IPS-18c (cell line): ENCODE measurements around the gene INSYN2B.
"Not testable (repeated sequence)": the region's sequence is repeated elsewhere in the genome, so short reads cannot be mapped to it uniquely, and the experiment has no call there.

Experiments used
- H3K4me3 ChIP-seq: 2 replicates; pipeline ENCODE4 v1.7.0; 2013; ENCODE audit warnings: low read depth, mild to moderate bottlenecking, low read length, moderate library complexity; ENCODE audit not compliant: insufficient read depth
- H3K9me3 ChIP-seq: one replicate; pipeline ENCODE4 v1.6.1; 2013; ENCODE audit warnings: mild to moderate bottlenecking, low read length, moderate library complexity; ENCODE audit not compliant: control insufficient read depth, insufficient read depth

The INSYN2B gene

DNA sequence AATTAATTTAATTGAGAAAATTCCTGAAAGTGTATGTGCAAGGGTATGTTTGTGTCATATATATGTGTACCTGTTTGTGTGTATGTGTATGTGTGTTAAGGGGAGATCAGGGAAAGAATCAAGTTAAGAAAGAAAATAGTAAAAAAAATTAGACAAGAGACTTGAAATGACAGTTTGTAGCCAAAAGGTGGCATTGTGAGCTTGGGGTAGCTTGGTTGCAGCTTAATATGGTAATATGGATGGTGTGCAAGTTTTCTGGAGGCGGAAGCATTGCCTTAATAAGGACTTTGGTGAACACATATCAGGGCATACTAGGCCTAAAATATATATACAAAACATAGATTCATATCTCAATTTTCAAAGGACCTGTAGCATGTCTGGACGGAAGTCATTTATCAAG lies 129.9 kb downstream of the INSYN2B start:
- no peak overlapping the region for H3K4me3 ChIP-seq
- peaks cover 4% of the 10 kb centered on the region for H3K9me3 ChIP-seq

DNA sequence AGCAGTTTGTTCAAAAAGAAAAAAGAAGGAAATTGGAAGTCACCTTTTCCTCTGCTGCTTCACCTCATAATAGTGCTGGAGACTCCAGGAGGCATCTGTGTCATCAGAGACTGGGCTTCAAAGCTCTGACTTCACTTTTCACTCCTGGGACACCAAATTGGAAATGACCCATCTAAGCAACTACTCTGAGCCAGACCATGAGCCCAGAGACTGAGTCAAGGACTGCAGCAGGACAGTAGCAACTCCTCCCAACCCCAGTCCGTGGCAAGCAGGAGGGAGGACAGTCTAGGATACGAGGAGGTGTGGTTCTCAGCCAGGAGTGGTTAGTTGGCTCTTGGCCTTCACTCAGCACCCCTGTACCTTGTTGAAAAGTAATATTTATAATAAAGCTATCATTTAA lies 131.5 kb downstream of the INSYN2B start:
- H3K4me3 ChIP-seq = no peak overlapping the region
- H3K9me3 ChIP-seq = peaks cover 4% of the 10 kb centered on the region

DNA sequence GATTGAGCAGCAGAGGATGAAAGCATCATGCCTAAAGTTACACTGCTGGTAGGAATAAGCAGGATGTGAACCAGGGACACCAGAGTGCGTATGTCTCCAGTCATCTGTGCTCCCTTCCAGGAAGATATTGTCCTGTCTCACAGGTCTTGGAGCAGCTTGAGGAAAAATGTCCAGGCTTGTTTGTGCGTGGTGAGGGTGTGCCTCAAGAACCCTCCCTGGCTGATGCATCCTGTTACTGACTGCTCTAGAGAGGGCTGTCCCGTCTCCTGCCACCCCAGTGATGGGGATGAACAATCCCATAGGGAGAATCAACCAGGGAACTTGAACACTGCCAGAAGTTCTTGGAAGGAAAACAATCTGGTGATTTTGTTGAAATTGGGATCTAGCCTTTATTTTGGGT lies 132.0 kb downstream of the INSYN2B start:
- no peak overlapping the region for H3K4me3 ChIP-seq
- H3K9me3 ChIP-seq = peaks cover 4% of the 10 kb centered on the region

DNA sequence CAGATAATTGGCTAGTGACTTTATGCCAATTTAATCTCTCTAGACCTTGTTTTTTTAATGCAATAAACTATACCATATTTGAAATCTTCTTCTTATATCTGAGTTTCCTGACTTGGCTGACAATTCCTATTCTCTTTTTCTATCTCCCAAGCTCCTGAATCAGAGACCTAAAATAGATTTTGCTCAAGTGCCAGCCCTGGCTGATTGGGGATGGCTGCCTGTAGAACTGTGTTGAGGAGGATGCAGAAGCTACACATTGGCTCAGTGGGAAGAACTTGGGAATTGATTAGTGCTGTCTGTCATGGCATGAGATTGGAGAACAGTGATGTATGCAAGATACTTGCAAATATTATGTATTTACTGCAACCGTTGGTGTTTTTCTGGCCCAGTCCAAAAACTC lies 132.8 kb downstream of the INSYN2B start:
- H3K9me3 ChIP-seq = peaks cover 4% of the 10 kb centered on the region
- no peak overlapping the region for H3K4me3 ChIP-seq

- H3K9me3 ChIP-seq = peaks cover 2% of the 10 kb centered on the region
- no peak overlapping the region for H3K4me3 ChIP-seq
Measured at GRCh38 chr5:169842699-169843098, 137.6 kb downstream of the INSYN2B start.

DNA sequence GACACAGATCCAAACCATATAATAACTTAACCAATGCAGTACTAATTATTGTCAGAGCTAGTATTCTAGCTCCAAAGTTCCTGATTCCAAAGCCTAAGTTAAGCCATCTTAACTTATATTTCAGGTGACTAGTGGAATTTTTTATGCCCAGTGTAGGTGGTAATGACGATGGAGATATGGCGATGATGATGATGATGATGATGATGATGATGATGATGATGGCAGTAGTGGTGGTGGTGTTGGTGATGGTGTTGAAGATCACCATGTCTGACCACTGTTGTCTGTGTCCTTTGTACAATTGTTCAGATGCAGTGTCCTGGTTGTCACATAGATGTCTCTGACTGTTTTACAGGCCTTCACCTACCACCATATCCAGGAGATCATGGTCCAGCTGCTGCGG lies 139.9 kb downstream of the INSYN2B start:
- Histone ChIP-seq H3K4me3 (no peak overlapping the region), H3K9me3 (peaks cover 2% of the 10 kb centered on the region)

- Histone ChIP-seq H3K9me3 (peaks cover 2% of the 10 kb centered on the region), H3K4me3 (no peak overlapping the region)
Measured at GRCh38 chr5:169838688-169839087, 141.6 kb downstream of the INSYN2B start.

GRCh38 chr5:169837686-169838085 lies 142.6 kb downstream of the INSYN2B start:
- Histone ChIP-seq H3K4me3 (no peak overlapping the region), H3K9me3 (peaks cover 2% of the 10 kb centered on the region)

DNA sequence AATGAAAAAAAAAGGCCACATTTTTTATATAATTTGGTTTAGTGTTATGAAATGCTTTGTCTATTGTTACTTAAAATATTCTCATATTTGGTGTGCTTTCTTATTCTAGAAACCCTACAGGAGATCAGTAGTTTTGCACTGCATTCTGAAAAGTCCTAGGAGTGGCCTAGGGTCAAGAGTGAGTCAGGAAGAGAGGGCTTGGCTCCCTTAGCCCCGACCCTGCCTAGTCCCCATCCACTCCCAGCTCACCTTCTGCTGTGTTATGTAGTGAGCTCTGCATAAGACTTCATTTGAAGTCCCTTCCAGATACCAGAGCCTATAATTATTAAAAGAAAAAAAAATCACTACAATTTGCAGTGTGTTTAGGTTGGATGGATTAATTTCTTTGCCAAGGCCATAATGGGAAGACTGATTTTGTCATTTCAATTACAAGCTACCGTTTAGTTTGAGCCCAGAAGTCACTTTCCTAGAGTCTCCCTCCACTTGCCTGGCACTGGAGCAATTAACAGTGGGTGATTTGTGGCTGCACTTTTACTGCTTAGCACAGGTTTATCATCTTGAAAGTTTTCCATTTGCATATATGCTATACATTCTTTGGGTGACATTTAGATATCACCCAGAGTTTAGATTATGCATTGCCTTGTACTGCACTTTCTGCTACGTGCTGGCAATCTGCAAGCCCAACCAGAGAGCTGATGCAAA lies 143.3 kb downstream of the INSYN2B start:
- Histone ChIP-seq H3K9me3 (peaks cover 2% of the 10 kb centered on the region), H3K4me3 (no peak overlapping the region)

- H3K9me3 ChIP-seq, H3K4me3 ChIP-seq: not testable (repeated sequence)
Measured at GRCh38 chr5:169834540-169834939, 145.8 kb downstream of the INSYN2B start.

DNA sequence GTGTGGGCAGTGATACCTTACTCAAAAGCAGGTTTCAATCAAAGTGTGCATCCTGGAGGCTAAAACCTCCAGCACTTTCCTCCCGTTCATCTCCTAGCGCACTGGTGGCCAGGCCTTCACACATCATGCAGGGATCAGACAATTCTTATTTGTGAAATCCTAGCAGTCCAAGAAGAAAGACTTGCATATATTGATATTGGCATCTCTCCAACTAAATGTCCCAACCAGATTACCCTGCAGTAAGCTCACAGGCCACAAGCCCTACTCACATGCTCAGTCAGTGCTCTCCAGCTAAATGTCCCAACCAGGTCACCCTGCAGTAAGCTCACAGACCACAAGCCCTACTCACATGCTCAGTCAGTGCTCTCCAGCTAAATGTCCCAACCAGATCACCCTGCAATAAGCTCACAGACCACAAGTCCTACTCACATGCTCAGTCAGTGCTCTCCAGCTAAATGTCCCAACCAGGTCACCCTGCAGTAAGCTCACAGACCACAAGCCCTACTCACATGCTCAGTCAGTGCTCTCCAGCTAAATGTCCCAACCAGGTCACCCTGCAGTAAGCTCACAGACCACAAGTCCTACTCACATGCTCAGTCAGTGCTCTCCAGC lies 146.5 kb downstream of the INSYN2B start:
- not testable (repeated sequence) for H3K9me3 ChIP-seq, H3K4me3 ChIP-seq

DNA sequence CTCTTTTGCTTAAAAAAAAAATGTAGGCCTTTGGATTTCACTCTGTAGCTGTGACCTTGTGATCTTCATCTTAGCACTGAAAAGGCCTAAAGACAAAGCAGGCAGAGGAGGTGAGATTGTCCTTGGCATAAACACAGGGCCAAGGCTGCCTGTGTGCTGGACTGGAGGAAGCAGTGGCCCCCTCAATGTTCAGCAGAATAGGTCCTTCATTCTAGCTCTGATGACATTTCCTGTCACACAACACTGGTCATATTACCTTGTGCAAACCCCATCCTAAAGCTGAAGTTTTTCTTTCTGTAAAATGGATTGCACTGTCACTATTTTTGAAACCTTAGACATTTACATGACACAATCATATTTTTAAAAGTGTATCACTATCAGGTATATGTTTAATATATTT lies 147.4 kb downstream of the INSYN2B start:
- Histone ChIP-seq H3K9me3 (no peaks in the 10 kb centered on the region), H3K4me3 (no peak overlapping the region)

GRCh38 chr5:169832304-169832703 lies 148.0 kb downstream of the INSYN2B start:
- no peaks in the 10 kb centered on the region for H3K9me3 ChIP-seq
- H3K4me3 ChIP-seq = no peak overlapping the region

DNA sequence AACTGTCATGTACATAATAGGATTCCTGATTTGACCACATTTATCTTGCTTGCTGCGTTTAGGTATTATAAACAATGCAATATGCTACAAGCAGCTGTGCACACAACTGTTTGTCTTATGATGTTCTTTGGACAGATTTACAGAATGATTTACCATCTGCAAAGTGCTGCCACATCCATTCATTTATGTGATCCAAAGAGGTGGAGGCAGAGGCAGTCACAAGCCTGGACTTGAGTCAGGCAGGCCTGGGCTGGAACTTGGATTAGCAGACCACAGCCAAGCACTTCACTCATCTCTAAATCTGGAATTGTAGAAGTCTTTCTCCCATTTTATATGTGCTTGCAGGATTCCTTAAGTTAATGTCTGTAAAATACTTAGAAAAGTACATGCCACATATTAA lies 149.0 kb downstream of the INSYN2B start:
- Histone ChIP-seq H3K4me3 (no peak overlapping the region), H3K9me3 (no peaks in the 10 kb centered on the region)

- no peaks in the 10 kb centered on the region for H3K9me3 ChIP-seq
- no peak overlapping the region for H3K4me3 ChIP-seq
Measured at GRCh38 chr5:169828385-169828784, 151.9 kb downstream of the INSYN2B start.

DNA sequence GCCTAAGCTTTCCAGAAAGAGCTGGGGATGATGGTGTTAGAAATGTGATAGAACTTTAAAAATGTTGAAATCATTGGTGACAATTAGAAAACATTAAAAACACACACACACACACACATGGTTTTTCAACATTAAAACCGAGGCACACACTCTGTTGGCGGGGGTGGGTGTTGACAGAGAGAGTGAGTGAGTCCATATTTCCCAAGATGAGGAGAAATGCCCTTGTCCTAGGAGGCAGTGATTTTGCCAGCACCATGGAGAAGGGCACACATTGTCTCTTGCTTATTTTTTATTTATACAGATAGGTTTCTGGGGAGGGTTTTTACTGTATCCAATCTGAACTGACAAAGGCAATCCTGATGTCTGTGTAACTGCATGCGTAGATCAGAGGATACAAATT lies 152.5 kb downstream of the INSYN2B start:
- Histone ChIP-seq H3K9me3 (no peaks in the 10 kb centered on the region), H3K4me3 (no peak overlapping the region)

- H3K9me3 ChIP-seq = no peaks in the 10 kb centered on the region
- no peak overlapping the region for H3K4me3 ChIP-seq
Measured at GRCh38 chr5:169826618-169827017, 153.7 kb downstream of the INSYN2B start.

DNA sequence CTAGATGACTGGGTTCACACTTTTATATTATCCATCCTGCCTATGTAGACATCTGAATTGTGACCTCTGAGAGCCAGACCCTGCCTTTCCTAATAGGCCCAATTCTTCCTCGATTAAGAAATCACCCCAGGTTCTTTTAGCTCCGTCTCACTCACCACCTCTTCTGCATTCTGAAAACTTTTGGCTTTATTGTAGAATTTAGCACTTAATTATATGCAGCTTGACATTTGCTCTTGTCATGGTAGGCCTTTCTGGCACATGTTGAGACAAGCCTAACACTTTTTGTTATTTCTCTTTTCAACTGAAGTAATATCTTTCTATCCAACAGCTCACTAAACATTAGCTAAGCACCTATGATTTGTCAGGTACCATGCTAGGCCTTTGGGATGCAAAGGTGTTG lies 163.3 kb downstream of the INSYN2B start:
- H3K4me3 ChIP-seq = no peak overlapping the region
- no peaks in the 10 kb centered on the region for H3K9me3 ChIP-seq

GRCh38 chr5:169814522-169814921 lies 165.8 kb downstream of the INSYN2B start:
- no peak overlapping the region for H3K4me3 ChIP-seq
- H3K9me3 ChIP-seq = no peaks in the 10 kb centered on the region
